OCI-LY7 (cell line): Measurements from ENCODE around the gene PGLYRP2. TPM values are rescaled to one million over a fixed set of nuclear protein-coding genes. Genes with fewer than 3 reads are reported as not detected.

ENCODE experiments used
- BruUV-seq: library from RNA; stranded (reverse); fragments of 400-500 nt; replicated peaks from 2 replicates; lab custom pipeline; 2021; lab: Mats Ljungman, UMichigan
- CTCF ChIA-PET: fragments of 300-600 bp; sonication (Branson Sonifier 250); formaldehyde crosslinking; loops from one replicate; lab custom pipeline; 2022; ENCODE audit warnings: antibody characterized with exemption; ENCODE audit not compliant: unreplicated experiment; lab: Charles Lee
- POLR2A ChIA-PET: fragments of 300-600 bp; sonication (Branson Sonifier 250); formaldehyde crosslinking; loops from one replicate; lab custom pipeline; 2022; ENCODE audit warnings: antibody characterized with exemption; lab: Charles Lee
- DNase-seq: peaks from one replicate; pipeline ENCODE4 v3.0.0-alpha.2; 2015; ENCODE audit warnings: low spot score
- H2AFZ ChIP-seq: fragments of 200-600 bp; sonication (generic), shearing (Covaris generic); 2 replicates; pipeline ENCODE4 v1.6.1; 2014; ENCODE audit warnings: mild to moderate bottlenecking, antibody characterized with exemption, low read length, moderate library complexity
- H3K27ac ChIP-seq: fragments of 200-600 bp; sonication (generic); 2 replicates; pipeline ENCODE4 v1.5.1; 2014; ENCODE audit warnings: mixed run types, low read depth, mild to moderate bottlenecking, moderate library complexity, low read length, inconsistent platforms; ENCODE audit not compliant: poor library complexity, severe bottlenecking
- H3K36me3 ChIP-seq: fragments of 200-600 bp; sonication (generic); 2 replicates; pipeline ENCODE4 v1.6.1; 2014; ENCODE audit warnings: mild to moderate bottlenecking, antibody characterized with exemption, low read length, moderate library complexity, mixed read lengths; ENCODE audit not compliant: insufficient read depth
- H3K4me1 ChIP-seq: fragments of 200-600 bp; sonication (generic); 2 replicates; pipeline ENCODE4 v1.5.1; 2014; ENCODE audit warnings: mild to moderate bottlenecking, low read length; ENCODE audit not compliant: insufficient read depth, poor library complexity, severe bottlenecking
- H3K4me2 ChIP-seq: fragments of 200-600 bp; sonication (generic); 2 replicates; pipeline ENCODE4 v1.6.1; 2014; ENCODE audit warnings: mild to moderate bottlenecking, low read length
- H3K4me3 ChIP-seq: fragments of 200-600 bp; sonication (generic); 2 replicates; pipeline ENCODE4 v1.5.1; 2014; ENCODE audit warnings: mild to moderate bottlenecking, low read depth, low read length; ENCODE audit not compliant: poor library complexity, severe bottlenecking
- H3K79me2 ChIP-seq: fragments of 200-600 bp; sonication (generic); 2 replicates; pipeline ENCODE4 v1.6.1; 2016; ENCODE audit warnings: low read depth, mild to moderate bottlenecking, low read length, moderate library complexity, mixed read lengths; ENCODE audit not compliant: insufficient read depth
- H3K9me2 ChIP-seq: fragments of 200-600 bp; sonication (generic); 2 replicates; pipeline ENCODE4 v1.6.1; 2016; ENCODE audit warnings: mild to moderate bottlenecking, low read length, mixed read lengths; ENCODE audit not compliant: insufficient read depth
- H3K9me3 ChIP-seq: fragments of 200-600 bp; sonication (generic); 2 replicates; pipeline ENCODE4 v1.6.1; 2014; ENCODE audit warnings: mild to moderate bottlenecking, mixed run types, low read length, mixed read lengths
- H4K20me1 ChIP-seq: fragments of 200-600 bp; sonication (generic); 2 replicates; pipeline ENCODE4 v1.6.1; 2014; ENCODE audit warnings: mild to moderate bottlenecking, antibody characterized with exemption, low read length, moderate library complexity, mixed read lengths; ENCODE audit not compliant: insufficient read depth
- CTCF ChIP-seq: fragments of 200-600 bp; sonication (generic); conservative IDR thresholded peaks from 2 replicates; pipeline ENCODE4 v1.5.1; 2014; ENCODE audit warnings: mild to moderate bottlenecking, antibody characterized with exemption, low read length, moderate library complexity, mixed read lengths
- EZH2phosphoT487 ChIP-seq: fragments of 200-600 bp; sonication (generic); IDR thresholded peaks from 2 replicates; pipeline ENCODE4 v1.6.1; 2018; ENCODE audit warnings: low read depth, borderline replicate concordance, mild to moderate bottlenecking, mixed run types, antibody characterized with exemption, low read length, moderate library complexity, mixed read lengths
- intact Hi-C: fragments of 100-400 bp; cut with micrococcal nuclease; formaldehyde crosslinking; loops from one replicate; pipeline ENCODE4 v1.10.0; 2022; ENCODE audit not compliant: unreplicated experiment
- total RNA-seq, 2 experiments: library from RNA; depleted of rRNA in 1 of 2; stranded (reverse); fragments of >200 nt in 1 of 2; shearing (Covaris generic) in 1 of 2; gene quantifications; 2 replicates each; pipeline ENCODE4 v1.2.3, GENCODE V29; 2014 to 2022

The PGLYRP2 gene
- total RNA-seq, 2 experiments from 2014 or later: not detected

GRCh38 chr19:15468675-15469512, 10.4 kb downstream of the PGLYRP2 start:
- no peak for TF ChIP-seq CTCF
- TF ChIP-seq EZH2phosphoT487: no peak
- Histone ChIP-seq H3K79me2 (no peaks in the 10 kb centered on the region; the same call in 1 of the 2 replicates), H3K4me1 (peaks cover 32% of the 10 kb centered on the region), H3K9me3 (no peaks in the 10 kb centered on the region), H3K4me2 (no peak overlapping the region), H2AFZ (no peak overlapping the region), H3K9me2 (no peaks in the 10 kb centered on the region), H3K4me3 (no peak overlapping the region), H4K20me1 (no peaks in the 10 kb centered on the region), H3K27ac (no peak overlapping the region), H3K36me3 (no peaks in the 10 kb centered on the region)
- BruUV-seq: no TSS peak
- intact Hi-C loops: loop anchor here (10.0 kb wide), 1 partner anchor 86 kb away; no protein-coding TSS in a partner anchor
- POLR2A ChIA-PET: no interaction called here
- DNase-seq: no peak
- CTCF ChIA-PET: no interaction called here

- DNase-seq: no peak
Observed at GRCh38 chr19:15467734-15468214, 11.5 kb downstream of the PGLYRP2 start.

More at GRCh38 chr19:15467734-15468214, 11.5 kb downstream of the PGLYRP2 start:
- BruUV-seq: no TSS peak
- Histone ChIP-seq H3K4me2 (no peak overlapping the region), H4K20me1 (no peaks in the 10 kb centered on the region), H3K27ac (no peak overlapping the region), H3K79me2 (peaks cover 8% of the 10 kb centered on the region; the same call in 1 of the 2 replicates), H3K4me1 (peaks cover 32% of the 10 kb centered on the region), H3K9me2 (no peaks in the 10 kb centered on the region), H3K9me3 (no peaks in the 10 kb centered on the region), H2AFZ (no peak overlapping the region), H3K4me3 (no peak overlapping the region), H3K36me3 (no peaks in the 10 kb centered on the region)
- TF ChIP-seq CTCF (no peak), EZH2phosphoT487 (no peak)
- intact Hi-C loops: loop anchor here (10.0 kb wide), 1 partner anchor 87 kb away; no protein-coding TSS in a partner anchor
- CTCF ChIA-PET: interaction anchor here (0.6 kb wide), 1 partner anchor 150 kb away, joined by 4 read pairs; no protein-coding TSS in a partner anchor
- POLR2A ChIA-PET: interaction anchor here (0.6 to 0.7 kb wide), 3 partner anchors 13 to 173 kb away, joined by 3 to 4 read pairs (median 4); no protein-coding TSS in a partner anchor
